IPS-18a (cell line): ENCODE results near the gene TRAK1.

Experiments used
- H3K27ac ChIP-seq: one replicate; pipeline ENCODE4 v1.5.1; 2013; ENCODE audit warnings: low read length
- H3K27me3 ChIP-seq: one replicate; pipeline ENCODE4 v1.6.1; 2013; ENCODE audit warnings: mild to moderate bottlenecking, low read length; ENCODE audit not compliant: control insufficient read depth, insufficient read depth
- H3K36me3 ChIP-seq: one replicate; pipeline ENCODE4 v1.6.1; 2013; ENCODE audit warnings: low read depth, low read length; ENCODE audit not compliant: control insufficient read depth
- H3K4me1 ChIP-seq: one replicate; pipeline ENCODE4 v1.6.1; 2013; ENCODE audit warnings: low read depth, low read length; ENCODE audit not compliant: control insufficient read depth
- H3K4me3 ChIP-seq: one replicate; pipeline ENCODE4 v1.5.1; 2013; ENCODE audit warnings: low read length
- H3K9ac ChIP-seq: one replicate; pipeline ENCODE4 v1.6.1; 2013; ENCODE audit warnings: mild to moderate bottlenecking, low read length, moderate library complexity
- H3K9me3 ChIP-seq: one replicate; pipeline ENCODE4 v1.6.1; 2013; ENCODE audit warnings: low read depth, low read length; ENCODE audit not compliant: control insufficient read depth

The TRAK1 gene

DNA sequence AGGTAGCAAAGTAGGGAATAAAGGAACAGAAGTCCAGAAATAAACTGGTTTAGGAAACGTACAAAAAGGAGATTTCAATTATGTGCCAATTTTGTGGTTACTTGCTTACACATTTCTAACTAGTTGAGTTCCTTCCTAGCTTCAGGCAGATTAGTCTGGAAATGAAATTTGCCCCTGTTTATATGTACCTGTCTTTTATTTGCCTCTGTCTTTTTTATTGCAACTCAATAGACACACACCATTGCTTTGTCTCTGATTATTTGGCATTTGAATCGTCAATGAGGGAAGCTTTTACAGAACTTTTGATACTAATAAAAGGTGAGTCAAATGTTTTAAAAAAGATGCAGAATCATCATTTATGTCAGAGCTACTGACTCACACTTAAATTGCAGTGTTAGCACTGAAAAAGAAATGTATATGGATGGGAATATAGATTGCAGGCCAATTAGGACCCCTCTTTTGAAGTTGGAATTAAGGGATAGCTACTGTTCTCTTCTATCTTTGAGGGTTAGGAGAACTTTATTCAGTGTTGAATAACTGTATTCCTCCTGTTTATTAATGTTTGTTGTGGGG lies 60.5 kb downstream of the TRAK1 start:
- H3K27me3 ChIP-seq, result no peaks in the 10 kb centered on the region
- H3K9me3 ChIP-seq, result no peaks in the 10 kb centered on the region
- H3K4me1 ChIP-seq, result peaks cover 3% of the 10 kb centered on the region
- no peak overlapping the region for H3K9ac ChIP-seq
- H3K36me3 ChIP-seq, result no peaks in the 10 kb centered on the region
- no peak overlapping the region for H3K27ac ChIP-seq
- no peak overlapping the region for H3K4me3 ChIP-seq

DNA sequence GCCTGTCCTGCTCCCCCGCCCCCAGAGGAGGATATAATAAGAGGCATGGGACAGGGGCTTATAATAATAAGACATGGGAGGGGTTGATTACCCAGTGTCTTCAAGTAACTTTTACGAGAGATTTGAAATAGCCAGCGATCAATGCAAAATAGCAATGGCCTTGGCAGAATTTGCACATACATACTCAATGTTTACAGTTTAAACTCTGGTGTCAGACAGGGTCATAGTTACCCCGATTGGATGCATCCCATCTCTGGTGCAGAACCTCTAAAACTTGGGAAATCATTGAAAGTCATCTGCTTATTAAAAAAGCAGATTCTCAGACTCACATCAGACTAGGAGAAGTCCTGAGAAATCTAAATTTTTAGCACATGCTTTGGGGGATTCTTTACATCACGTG lies 61.0 kb downstream of the TRAK1 start:
- no peak overlapping the region for H3K4me3 ChIP-seq
- H3K36me3 ChIP-seq, result no peaks in the 10 kb centered on the region
- no peaks in the 10 kb centered on the region for H3K9me3 ChIP-seq
- no peaks in the 10 kb centered on the region for H3K27me3 ChIP-seq
- peaks cover 3% of the 10 kb centered on the region for H3K4me1 ChIP-seq
- H3K27ac ChIP-seq, result no peak overlapping the region
- H3K9ac ChIP-seq, result no peak overlapping the region

DNA sequence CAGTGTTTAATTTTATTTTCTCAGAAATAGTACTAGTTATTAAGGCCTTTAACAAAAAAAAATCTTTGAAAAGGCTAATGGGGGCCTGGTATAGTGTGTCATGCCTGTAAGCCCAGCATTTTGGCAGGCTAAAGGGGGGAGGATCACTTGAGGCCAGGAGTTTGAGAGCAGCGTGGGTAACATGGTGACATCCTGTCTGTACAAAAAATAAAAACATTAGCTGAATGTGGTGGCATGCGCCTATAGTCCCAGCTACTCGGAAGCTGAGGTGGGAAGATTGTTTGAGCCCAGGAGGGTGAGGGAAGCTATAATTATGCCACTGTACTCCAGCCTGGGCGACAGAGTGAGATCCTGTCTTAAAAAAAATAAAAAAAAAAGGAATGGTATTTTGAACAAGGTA lies 61.9 kb downstream of the TRAK1 start:
- Histone ChIP-seq H3K27me3 (no peaks in the 10 kb centered on the region), H3K27ac (no peak overlapping the region), H3K9ac (no peak overlapping the region), H3K4me1 (peaks cover 3% of the 10 kb centered on the region), H3K36me3 (no peaks in the 10 kb centered on the region), H3K9me3 (no peaks in the 10 kb centered on the region), H3K4me3 (no peak overlapping the region)

DNA sequence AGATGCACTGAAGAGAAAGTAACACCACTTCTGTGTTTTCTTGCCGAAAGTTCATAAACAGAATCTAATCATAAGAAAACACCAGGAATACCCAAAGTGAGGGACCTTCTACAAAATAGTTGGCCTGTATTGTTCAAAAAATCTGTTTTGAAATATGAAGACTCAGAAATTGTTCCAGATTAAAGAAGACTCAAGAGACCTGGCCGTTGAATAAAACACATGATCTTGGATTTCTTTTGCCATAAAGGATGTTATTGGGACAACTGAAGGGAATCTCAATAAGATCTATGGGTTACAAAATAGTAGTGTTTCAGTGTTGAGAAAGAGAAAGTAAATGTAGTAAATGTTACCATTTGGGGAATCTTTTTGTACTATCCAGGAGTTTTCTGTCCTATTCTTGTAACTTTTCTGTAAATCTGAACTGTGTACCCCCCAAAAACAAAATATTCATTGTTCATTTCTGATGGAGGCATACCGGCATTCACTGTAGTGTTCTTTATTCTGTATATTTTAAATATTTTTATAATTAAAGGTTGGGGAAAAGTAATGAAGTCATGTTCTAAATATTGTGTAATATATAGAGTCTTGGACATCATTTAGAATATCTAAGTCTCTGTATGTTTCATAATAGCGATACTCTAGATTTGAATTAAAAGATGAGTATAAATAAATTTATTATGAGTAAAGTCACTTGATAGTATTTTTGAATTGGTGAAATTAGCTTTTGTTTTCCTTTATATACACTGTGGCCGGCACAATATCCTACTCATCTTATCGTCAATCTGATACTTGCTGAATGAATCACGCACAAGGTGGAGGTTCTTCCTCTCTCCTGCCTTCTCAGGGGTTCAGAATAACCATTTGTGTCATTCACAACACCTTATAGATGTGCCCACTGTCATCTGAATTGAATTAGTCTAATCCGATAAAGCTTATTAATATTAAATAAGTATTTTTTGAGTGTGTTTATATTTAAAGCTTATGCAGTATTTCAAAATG lies 66.7 kb downstream of the TRAK1 start:
- Histone ChIP-seq H3K27ac (no peak overlapping the region), H3K4me1 (peaks cover 21% of the 10 kb centered on the region)

DNA sequence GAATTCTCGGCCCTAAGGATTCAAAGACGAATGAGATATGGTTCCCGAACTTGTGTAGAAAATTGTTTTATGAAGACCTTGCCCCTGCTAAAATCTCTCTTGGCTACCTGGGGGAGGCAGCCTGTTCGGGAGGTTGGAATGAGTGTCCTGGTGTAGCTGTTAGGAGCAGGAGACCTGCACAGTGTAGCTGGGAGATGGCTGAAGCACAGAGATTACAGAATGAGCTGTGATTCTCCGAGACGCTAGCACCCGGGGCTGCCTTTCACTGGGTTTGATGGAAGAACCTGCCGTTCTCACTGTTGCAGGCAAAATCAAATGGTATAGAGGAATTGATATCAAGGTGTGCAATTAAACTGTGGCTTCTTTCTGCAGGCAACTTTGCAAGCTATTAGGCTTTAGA lies 68.0 kb downstream of the TRAK1 start:
- H3K9ac ChIP-seq, result no peak overlapping the region
- H3K36me3 ChIP-seq, result no peaks in the 10 kb centered on the region
- H3K4me1 ChIP-seq, result peaks cover 21% of the 10 kb centered on the region
- no peaks in the 10 kb centered on the region for H3K9me3 ChIP-seq
- H3K4me3 ChIP-seq, result peak overlapping the region; percentile 74
- H3K27me3 ChIP-seq, result no peaks in the 10 kb centered on the region
- H3K27ac ChIP-seq, result no peak overlapping the region

More for the DNA sequence above, 66.7 kb downstream of the TRAK1 start:
- Histone ChIP-seq H3K27me3 (no peaks in the 10 kb centered on the region), H3K9ac (no peak overlapping the region), H3K4me3 (no peak overlapping the region), H3K36me3 (no peaks in the 10 kb centered on the region), H3K9me3 (no peaks in the 10 kb centered on the region)

DNA sequence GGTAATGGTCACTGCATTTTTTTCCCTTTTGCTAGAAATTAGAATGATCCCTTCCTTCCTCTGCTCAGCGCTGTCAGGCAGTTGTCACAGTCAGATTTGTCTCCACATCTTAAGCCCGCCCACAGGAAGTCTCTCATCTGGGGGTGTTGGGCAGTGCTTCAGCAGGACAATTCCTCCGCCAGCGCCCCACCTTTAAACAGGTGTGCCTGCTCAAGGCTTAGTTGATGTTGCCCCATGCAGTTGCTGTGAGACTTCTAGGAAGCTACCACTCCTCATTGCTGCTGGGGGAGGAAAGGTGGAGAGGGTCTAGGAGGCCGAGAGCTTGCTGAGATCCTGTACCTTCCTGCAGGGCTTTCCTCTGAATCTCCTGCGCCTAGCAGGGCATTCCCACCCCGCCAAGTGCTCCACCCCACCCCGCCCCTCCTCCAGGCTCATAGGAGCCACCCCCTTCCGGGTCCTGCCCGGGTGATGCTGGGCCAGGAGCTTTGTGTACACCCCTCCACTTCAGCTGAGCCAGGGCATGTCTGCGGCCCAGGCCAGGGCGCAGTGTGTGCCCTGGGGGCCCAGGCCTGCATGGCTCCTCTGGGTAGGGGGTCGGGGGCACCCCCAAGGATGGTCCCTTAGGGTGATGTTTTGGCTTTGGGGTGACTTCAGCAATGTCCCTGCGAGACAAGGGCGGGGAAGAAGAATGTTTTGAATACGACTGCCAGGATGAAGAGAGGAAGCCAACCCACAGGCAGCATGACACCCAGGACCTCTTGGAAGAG lies 68.7 kb downstream of the TRAK1 start:
- peaks cover 21% of the 10 kb centered on the region for H3K4me1 ChIP-seq
- peak overlapping the region; percentile 72 for H3K27ac ChIP-seq
- H3K27me3 ChIP-seq, result no peaks in the 10 kb centered on the region
- H3K36me3 ChIP-seq, result no peaks in the 10 kb centered on the region
- peak overlapping the region; percentile 49 for H3K9ac ChIP-seq
- H3K4me3 ChIP-seq, result peak overlapping the region; percentile 74
- no peaks in the 10 kb centered on the region for H3K9me3 ChIP-seq

DNA sequence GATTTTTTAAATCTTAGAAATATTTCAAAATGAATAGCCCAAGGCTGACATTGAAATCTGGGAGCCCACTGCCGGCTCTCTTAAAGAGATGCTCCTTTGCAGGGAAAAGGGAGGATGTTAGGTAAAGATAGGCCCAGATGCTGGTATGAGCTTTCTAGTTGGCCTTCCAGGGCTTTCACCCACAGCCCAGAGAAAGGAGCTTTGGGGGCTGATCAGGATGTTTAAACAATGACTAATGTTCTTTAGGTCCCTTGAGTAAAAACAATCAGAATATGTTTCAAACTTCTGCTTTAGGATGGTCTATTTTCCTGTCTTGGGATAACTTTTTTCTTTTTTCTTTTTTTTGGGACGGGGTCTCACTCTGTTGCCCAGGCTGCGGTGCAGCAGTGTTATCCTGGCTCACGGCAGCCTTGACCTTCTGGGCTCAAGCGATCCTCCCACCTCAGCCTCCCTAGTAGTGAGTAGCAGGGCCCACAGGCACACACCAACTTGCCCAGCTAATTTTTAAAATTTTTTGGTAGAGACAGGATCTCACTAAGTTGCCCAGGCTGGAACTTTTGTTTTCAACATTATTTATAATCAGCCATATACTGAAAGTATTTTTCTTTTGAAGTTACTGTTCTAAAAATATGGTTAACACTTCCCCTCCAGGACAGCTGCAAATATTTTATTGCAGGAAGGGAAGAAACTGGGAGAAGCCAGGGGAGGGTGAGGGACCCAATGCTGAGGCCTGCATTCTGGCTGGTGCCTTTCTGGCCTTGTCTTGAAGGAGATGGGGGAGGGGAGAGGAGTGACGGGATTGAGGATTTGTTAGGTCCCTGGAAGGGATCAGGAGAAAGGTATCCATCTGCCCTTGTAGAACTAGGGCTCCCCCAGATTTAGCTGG lies 70.1 kb downstream of the TRAK1 start:
- H3K36me3 ChIP-seq, result no peaks in the 10 kb centered on the region
- H3K4me1 ChIP-seq, result peaks cover 21% of the 10 kb centered on the region
- no peaks in the 10 kb centered on the region for H3K9me3 ChIP-seq
- no peaks in the 10 kb centered on the region for H3K27me3 ChIP-seq
- H3K4me3 ChIP-seq, result no peak overlapping the region
- H3K27ac ChIP-seq, result no peak overlapping the region
- no peak overlapping the region for H3K9ac ChIP-seq

DNA sequence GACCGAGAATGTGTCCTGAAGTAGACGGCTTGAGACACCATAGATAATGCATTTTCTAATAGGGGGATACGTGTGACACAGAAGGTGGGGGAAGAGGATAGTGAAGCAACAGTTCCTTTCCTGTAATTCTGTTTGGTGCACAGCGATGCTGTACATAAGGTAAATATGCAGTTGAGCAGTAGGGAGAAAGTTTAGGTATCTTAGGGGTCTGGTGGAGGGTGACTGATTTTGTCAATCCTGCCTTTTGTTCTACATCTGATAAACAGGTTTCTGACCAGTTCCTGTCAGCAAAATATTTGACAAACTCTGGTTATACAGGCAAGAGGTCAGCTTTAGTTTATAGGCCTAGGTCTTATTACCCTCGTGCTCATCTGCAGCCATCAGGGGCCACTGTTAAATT lies 71.3 kb downstream of the TRAK1 start:
- Histone ChIP-seq H3K9me3 (no peaks in the 10 kb centered on the region), H3K4me1 (peaks cover 21% of the 10 kb centered on the region), H3K27ac (no peak overlapping the region), H3K27me3 (no peaks in the 10 kb centered on the region), H3K9ac (no peak overlapping the region), H3K36me3 (no peaks in the 10 kb centered on the region), H3K4me3 (no peak overlapping the region)

DNA sequence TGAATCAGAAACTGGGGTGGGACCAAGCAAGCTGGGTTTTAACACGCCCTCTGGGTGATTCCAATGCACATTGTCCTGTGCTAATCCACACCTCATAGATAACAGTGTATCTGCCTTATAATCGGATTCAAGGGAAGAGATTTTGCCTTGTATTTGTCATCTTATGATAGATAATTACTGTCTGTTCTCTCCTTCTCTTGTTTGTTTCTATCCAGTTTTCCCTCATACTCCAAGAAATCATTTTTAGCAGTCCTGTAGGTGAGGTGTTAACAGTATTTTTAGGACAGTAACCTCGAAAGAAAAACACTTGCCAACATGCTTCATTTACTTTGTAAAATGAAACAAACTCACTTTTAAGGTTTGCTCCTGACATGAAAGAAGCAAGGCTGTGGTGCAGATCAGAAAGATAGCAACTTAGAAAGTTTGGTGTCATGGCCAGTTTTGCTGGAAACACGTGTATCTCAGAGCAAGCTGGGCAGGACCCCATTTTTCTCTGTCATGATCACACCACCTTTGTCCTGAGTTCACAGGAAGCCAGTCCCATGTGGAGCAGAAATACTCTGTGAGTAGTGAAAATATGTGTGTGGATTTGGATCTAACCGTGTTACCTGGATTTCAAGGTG lies 72.6 kb downstream of the TRAK1 start:
- H3K4me3 ChIP-seq, result no peak overlapping the region
- no peak overlapping the region for H3K27ac ChIP-seq
- no peaks in the 10 kb centered on the region for H3K36me3 ChIP-seq
- H3K27me3 ChIP-seq, result no peaks in the 10 kb centered on the region
- H3K9me3 ChIP-seq, result no peaks in the 10 kb centered on the region
- no peak overlapping the region for H3K9ac ChIP-seq
- H3K4me1 ChIP-seq, result peaks cover 21% of the 10 kb centered on the region

DNA sequence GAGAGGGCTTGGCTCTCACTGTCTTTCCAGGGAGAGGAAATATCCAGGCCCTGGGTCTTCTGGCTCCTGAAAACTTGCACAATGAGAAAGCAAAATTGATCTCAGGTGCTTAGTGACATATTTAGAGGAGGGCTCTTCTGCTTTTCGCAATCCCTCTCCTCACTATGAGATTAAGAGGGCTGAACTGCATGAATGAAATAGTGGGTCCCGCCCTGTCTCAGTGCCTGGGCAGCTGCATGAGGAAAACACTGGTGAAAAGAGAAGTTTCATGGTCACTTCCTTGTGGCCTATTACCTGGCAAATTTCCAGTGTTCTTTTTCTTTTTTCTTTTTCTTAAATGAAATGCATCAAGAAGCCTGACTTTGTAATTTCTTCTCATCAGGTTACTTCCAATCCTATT lies 73.5 kb downstream of the TRAK1 start:
- no peaks in the 10 kb centered on the region for H3K36me3 ChIP-seq
- peaks cover 13% of the 10 kb centered on the region for H3K4me1 ChIP-seq
- no peak overlapping the region for H3K4me3 ChIP-seq
- no peak overlapping the region for H3K27ac ChIP-seq
- no peak overlapping the region for H3K9ac ChIP-seq
- no peaks in the 10 kb centered on the region for H3K27me3 ChIP-seq
- no peaks in the 10 kb centered on the region for H3K9me3 ChIP-seq
